GM23248 (cell line): ENCODE data around the gene SLC35F4.

Source experiments
- EZH2 ChIP-seq: fragments of 200-600 bp; sonication (generic); IDR thresholded peaks from 2 replicates; pipeline ENCODE4 v1.6.1; 2018; ENCODE audit warnings: antibody characterized with exemption, mild to moderate bottlenecking; ENCODE audit not compliant: insufficient read depth, poor library complexity, severe bottlenecking
- EZH2phosphoT487 ChIP-seq: fragments of 200-600 bp; sonication (generic); IDR thresholded peaks from 2 replicates; pipeline ENCODE4 v1.6.1; 2018; ENCODE audit warnings: antibody characterized with exemption, moderate library complexity, mild to moderate bottlenecking, low read depth; ENCODE audit not compliant: insufficient read depth

DNA sequence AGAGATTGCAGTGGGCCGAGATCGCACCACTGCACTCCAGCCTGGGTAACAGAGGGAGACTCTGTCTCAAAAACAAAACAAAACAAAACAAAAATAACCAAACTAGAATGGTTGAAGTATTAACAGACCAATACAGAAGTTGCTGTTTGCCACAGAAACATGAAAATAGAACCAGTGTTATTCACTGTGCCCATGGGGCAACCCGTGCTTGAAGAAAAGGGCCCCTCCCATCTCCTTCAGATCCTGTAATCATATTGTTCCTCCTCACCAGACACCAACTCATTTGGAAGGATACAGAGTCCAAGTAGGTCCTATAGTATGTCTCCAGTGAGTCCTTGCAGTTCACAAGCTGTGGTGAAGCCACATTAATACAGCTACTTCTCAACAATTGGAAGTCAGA lies 30.9 kb downstream of the SLC35F4 start:
- TF ChIP-seq EZH2 (no peak), EZH2phosphoT487 (no peak)
